ENCODE data around the gene XYLT1.

DNA sequence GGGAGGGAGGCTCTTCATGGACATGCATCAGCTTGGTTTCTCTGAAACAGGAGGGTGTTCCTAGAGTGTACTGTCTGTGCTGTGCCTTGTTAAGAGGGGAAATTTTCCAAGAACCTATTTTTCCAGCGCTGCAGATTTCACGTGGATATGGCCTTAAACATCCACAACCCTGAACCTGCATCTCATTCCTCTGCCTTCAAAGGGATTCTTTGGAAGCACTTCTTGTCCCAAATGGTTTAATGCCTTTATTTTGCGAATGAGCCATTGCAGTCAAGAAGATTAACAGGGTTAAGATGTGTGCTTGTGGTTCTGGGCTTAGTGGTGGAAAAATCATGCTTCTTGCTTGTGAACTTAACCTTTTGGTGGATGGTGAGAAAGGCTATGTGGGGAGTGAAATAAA lies 161.2 kb downstream of the XYLT1 start:
- TF ChIP-seq, protein P1, sequence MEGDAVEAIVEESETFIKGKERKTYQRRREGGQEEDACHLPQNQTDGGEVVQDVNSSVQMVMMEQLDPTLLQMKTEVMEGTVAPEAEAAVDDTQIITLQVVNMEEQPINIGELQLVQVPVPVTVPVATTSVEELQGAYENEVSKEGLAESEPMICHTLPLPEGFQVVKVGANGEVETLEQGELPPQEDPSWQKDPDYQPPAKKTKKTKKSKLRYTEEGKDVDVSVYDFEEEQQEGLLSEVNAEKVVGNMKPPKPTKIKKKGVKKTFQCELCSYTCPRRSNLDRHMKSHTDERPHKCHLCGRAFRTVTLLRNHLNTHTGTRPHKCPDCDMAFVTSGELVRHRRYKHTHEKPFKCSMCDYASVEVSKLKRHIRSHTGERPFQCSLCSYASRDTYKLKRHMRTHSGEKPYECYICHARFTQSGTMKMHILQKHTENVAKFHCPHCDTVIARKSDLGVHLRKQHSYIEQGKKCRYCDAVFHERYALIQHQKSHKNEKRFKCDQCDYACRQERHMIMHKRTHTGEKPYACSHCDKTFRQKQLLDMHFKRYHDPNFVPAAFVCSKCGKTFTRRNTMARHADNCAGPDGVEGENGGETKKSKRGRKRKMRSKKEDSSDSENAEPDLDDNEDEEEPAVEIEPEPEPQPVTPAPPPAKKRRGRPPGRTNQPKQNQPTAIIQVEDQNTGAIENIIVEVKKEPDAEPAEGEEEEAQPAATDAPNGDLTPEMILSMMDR (IDR thresholded peaks at IDR 0.05), result no peak
- no peak for TF ChIP-seq POLR2A (IDR thresholded peaks at IDR 0.05)

Measured in thyroid gland (tissue), 4 donors.